H9 (cell line): ENCODE data around the gene TSSC4. TPM values are rescaled to one million over a fixed set of nuclear protein-coding genes. Genes with fewer than 3 reads are reported as not detected.

Experiments
- DNase-seq: peaks from one replicate; pipeline ENCODE4 v3.0.0-alpha.2; 2017
- H2AFZ ChIP-seq: one replicate; pipeline ENCODE4 v1.6.1; 2013; ENCODE audit warnings: mild to moderate bottlenecking, low read length, control low read depth, moderate library complexity
- H2AK5ac ChIP-seq: 2 replicates; pipeline ENCODE4 v1.6.1; 2013; ENCODE audit warnings: low read length, control low read depth, mixed read lengths; ENCODE audit not compliant: insufficient read length
- H2BK120ac ChIP-seq: one replicate; pipeline ENCODE4 v1.6.1; 2013; ENCODE audit warnings: low read depth, mild to moderate bottlenecking, low read length, control low read depth, inconsistent platforms; ENCODE audit not compliant: poor library complexity, severe bottlenecking
- H2BK12ac ChIP-seq: 2 replicates; pipeline ENCODE4 v1.6.1; 2013; ENCODE audit warnings: low read length, control low read depth, mixed read lengths, low read depth; ENCODE audit not compliant: insufficient read length
- H2BK15ac ChIP-seq: 2 replicates; pipeline ENCODE4 v1.6.1; 2013; ENCODE audit warnings: low read depth, low read length, control low read depth
- H2BK20ac ChIP-seq: one replicate; pipeline ENCODE4 v1.6.1; 2013; ENCODE audit warnings: low read depth, mild to moderate bottlenecking, low read length, control low read depth, inconsistent platforms; ENCODE audit not compliant: poor library complexity, severe bottlenecking
- H2BK5ac ChIP-seq: 2 replicates; pipeline ENCODE4 v1.6.1; 2013; ENCODE audit warnings: low read length, control low read depth, mixed read lengths; ENCODE audit not compliant: insufficient read length
- H3K14ac ChIP-seq: 2 replicates; pipeline ENCODE4 v1.6.1; 2013; ENCODE audit warnings: low read length, control low read depth; ENCODE audit not compliant: insufficient read depth
- H3K18ac ChIP-seq: 2 replicates; pipeline ENCODE4 v1.6.1; 2013; ENCODE audit warnings: low read depth, mild to moderate bottlenecking, mixed read lengths, low read length, control low read depth; ENCODE audit not compliant: insufficient read length
- H3K23ac ChIP-seq: 2 replicates; pipeline ENCODE4 v1.6.1; 2013; ENCODE audit warnings: low read length, control low read depth, mixed read lengths, low read depth; ENCODE audit not compliant: insufficient read length
- H3K23me2 ChIP-seq: 2 replicates; pipeline ENCODE4 v1.6.1; 2013; ENCODE audit warnings: low read depth, mild to moderate bottlenecking, mixed read lengths, low read length, control low read depth; ENCODE audit not compliant: insufficient read length, poor library complexity, severe bottlenecking
- H3K27ac ChIP-seq: 2 replicates; pipeline ENCODE4 v1.5.1; 2013; ENCODE audit warnings: low read length, control low read depth, mixed read lengths, low read depth; ENCODE audit not compliant: insufficient read length
- H3K27me3 ChIP-seq: 2 replicates; pipeline ENCODE4 v1.6.1; 2013; ENCODE audit warnings: low read length, control low read depth, inconsistent platforms; ENCODE audit not compliant: insufficient read depth
- H3K4ac ChIP-seq: 2 replicates; pipeline ENCODE4 v1.6.1; 2013; ENCODE audit warnings: low read depth, mild to moderate bottlenecking, control low read depth, inconsistent platforms, low read length, moderate library complexity
- H3K4me1 ChIP-seq: 2 replicates; pipeline ENCODE4 v1.6.1; 2013; ENCODE audit warnings: low read length, control low read depth, inconsistent platforms; ENCODE audit not compliant: insufficient read depth
- H3K4me2 ChIP-seq: 2 replicates; pipeline ENCODE4 v1.6.1; 2013; ENCODE audit warnings: low read length, control low read depth, mixed read lengths; ENCODE audit not compliant: insufficient read length, insufficient read depth
- H3K56ac ChIP-seq: 2 replicates; pipeline ENCODE4 v1.6.1; 2013; ENCODE audit warnings: low read depth, mild to moderate bottlenecking, mixed read lengths, low read length, control low read depth; ENCODE audit not compliant: insufficient read length
- H3K79me1 ChIP-seq: 2 replicates; pipeline ENCODE4 v1.6.1; 2013; ENCODE audit warnings: low read depth, mild to moderate bottlenecking, moderate library complexity, low read length, control low read depth, inconsistent platforms; ENCODE audit not compliant: insufficient read depth, poor library complexity, severe bottlenecking
- H3K79me2 ChIP-seq: 2 replicates; pipeline ENCODE4 v1.6.1; 2013; ENCODE audit warnings: low read length, control low read depth, inconsistent platforms; ENCODE audit not compliant: insufficient read depth
- H3K9ac ChIP-seq: 2 replicates; pipeline ENCODE4 v1.6.1; 2013; ENCODE audit warnings: low read length, control low read depth, mixed read lengths; ENCODE audit not compliant: insufficient read length; ENCODE audit errors: extremely low read depth
- H3K9me3 ChIP-seq: one replicate; pipeline ENCODE4 v1.6.1; 2013; ENCODE audit warnings: low read depth, low read length, inconsistent platforms; ENCODE audit not compliant: control insufficient read depth
- H3T11ph ChIP-seq: one replicate; pipeline ENCODE4 v1.6.1; 2013; ENCODE audit warnings: mild to moderate bottlenecking, low read length, control low read depth, inconsistent platforms
- H4K20me1 ChIP-seq: one replicate; pipeline ENCODE4 v1.6.1; 2013; ENCODE audit not compliant: control insufficient read depth, insufficient read length, insufficient read depth
- H4K5ac ChIP-seq: 2 replicates; pipeline ENCODE4 v1.6.1; 2013; ENCODE audit warnings: low read depth, mild to moderate bottlenecking, mixed read lengths, low read length, control low read depth; ENCODE audit not compliant: insufficient read length
- H4K8ac ChIP-seq: replicated peaks from 2 replicates; pipeline ENCODE4 v1.6.1; 2013; ENCODE audit warnings: low read length, control low read depth, mixed read lengths, low read depth; ENCODE audit not compliant: insufficient read length
- H4K91ac ChIP-seq: 2 replicates; pipeline ENCODE4 v1.6.1; 2013; ENCODE audit warnings: low read depth, mild to moderate bottlenecking, moderate library complexity, mixed read lengths, low read length, control low read depth; ENCODE audit not compliant: insufficient read length
- H3K27ac Mint-ChIP-seq, 3 experiments: 2 replicates in 2 of 3; 3 replicates in 1 of 3; pipeline ENCODE4 v1.8.0; 2020 to 2021; ENCODE audit warnings: mixed read lengths in 3 of 3, mild to moderate bottlenecking in 1 of 3, moderate library complexity in 1 of 3
- H3K27me3 Mint-ChIP-seq: 2 replicates; pipeline ENCODE4 v1.8.0; 2021; ENCODE audit warnings: low read depth, mild to moderate bottlenecking, moderate library complexity, mixed read lengths
- H3K36me3 Mint-ChIP-seq, 3 experiments: 2 replicates in 2 of 3; 3 replicates in 1 of 3; pipeline ENCODE4 v1.8.0; 2020 to 2021; ENCODE audit warnings: low read depth in 3 of 3, mixed read lengths in 3 of 3; ENCODE audit not compliant: insufficient read depth in 1 of 3
- H3K4me1 Mint-ChIP-seq, 2 experiments: 2 replicates each; pipeline ENCODE4 v1.8.0; 2020; ENCODE audit warnings: mixed read lengths in 2 of 2
- H3K4me3 Mint-ChIP-seq, 2 experiments: 2 replicates in 1 of 2; 3 replicates in 1 of 2; pipeline ENCODE4 v1.8.0; 2020 to 2021; ENCODE audit warnings: mild to moderate bottlenecking in 2 of 2, mixed read lengths in 2 of 2, moderate library complexity in 1 of 2
- H3K9me3 Mint-ChIP-seq, 2 experiments: 2 replicates in 1 of 2; 3 replicates in 1 of 2; pipeline ENCODE4 v1.8.0; 2020; ENCODE audit warnings: mild to moderate bottlenecking in 2 of 2, mixed read lengths in 2 of 2, moderate library complexity in 1 of 2
- CTCF ChIP-seq: fragments of 200-600 bp; sonication (generic); conservative IDR thresholded peaks from 3 replicates; pipeline ENCODE4 v1.8.0; 2021; ENCODE audit warnings: antibody characterized with exemption, mild to moderate bottlenecking
- WGBS: extraction: QIAGEN DNeasy Blood & Tissue Kit; methylation state at CpG from one replicate; pipeline ENCODE4 v1.1.7; 2013; ENCODE audit warnings: missing lambda C conversion rate, low lambda C conversion rate, mixed read lengths; ENCODE audit not compliant: insufficient read length; ENCODE audit errors: extremely low coverage; 5-methylcytosine and 5-hydroxymethylcytosine counted together
- total RNA-seq: library from RNA; stranded (reverse); gene quantifications from 2 replicates; pipeline ENCODE4 v1.2.1, GENCODE V29; 2021

Gene TSSC4
- total RNA-seq, 1 experiment from 2014 or later, result 51.0 TPM

- H2BK15ac ChIP-seq, result no peak overlapping the region
- H4K8ac ChIP-seq, result no peak overlapping the region
- WGBS, result no CpG with 5 or more reads among the region's 12 CpGs
- H3K4ac ChIP-seq, result no peak overlapping the region
- H3K36me3 Mint-ChIP-seq, result peaks cover 4 to 36% (median 25%) of the 10 kb centered on the region in 3 experiments; a peak in 6 of 7 replicates
- H2AK5ac ChIP-seq, result no peak overlapping the region
- peaks cover 13% of the 10 kb centered on the region for H3K23me2 ChIP-seq
- no peak overlapping the region for H3K23ac ChIP-seq
- no peak overlapping the region for H3K56ac ChIP-seq
- no peak overlapping the region for H2BK20ac ChIP-seq
- H3K27ac ChIP-seq, result no peak overlapping the region
- no peak overlapping the region for H3K18ac ChIP-seq
- peak overlapping the region; percentile 54; the same call in 1 of the 2 replicates for H3K14ac ChIP-seq
- H3K79me1 ChIP-seq, result no peaks in the 10 kb centered on the region
- peaks cover 3 to 8% of the 10 kb centered on the region in 2 experiments for H3K4me1 Mint-ChIP-seq
- H2BK120ac ChIP-seq, result no peak overlapping the region
- H2AFZ ChIP-seq, result no peak overlapping the region
- peaks cover 2% of the 10 kb centered on the region; the same call in 1 of the 2 replicates for H3K27me3 Mint-ChIP-seq
- no peaks in the 10 kb centered on the region for H3K4me1 ChIP-seq
- H4K20me1 ChIP-seq, result no peaks in the 10 kb centered on the region
- H2BK12ac ChIP-seq, result no peak overlapping the region
- peak overlapping the region; percentile 73 for H3K4me2 ChIP-seq
- no peaks in the 10 kb centered on the region for H3K9me3 Mint-ChIP-seq
- no peak overlapping the region for H4K5ac ChIP-seq
- no peaks in the 10 kb centered on the region for H3K9me3 ChIP-seq
- no peak for DNase-seq
- peak overlapping the region in 2 of 3 experiments; percentile 34 to 38; a peak in 4 of 7 replicates for H3K27ac Mint-ChIP-seq
- H3K79me2 ChIP-seq, result no peaks in the 10 kb centered on the region
- TF ChIP-seq CTCF, result peak; percentile 36; the same call in 1 of the 3 replicates
- H3T11ph ChIP-seq, result no peak overlapping the region
- peak overlapping the region; percentile 90 for H3K9ac ChIP-seq
- peak overlapping the region; percentile 81 to 88 for H3K4me3 Mint-ChIP-seq
- H3K27me3 ChIP-seq, result no peaks in the 10 kb centered on the region
- H2BK5ac ChIP-seq, result no peak overlapping the region
- no peak overlapping the region for H4K91ac ChIP-seq
These were observed 960 bp downstream of the TSSC4 start for GRCh38 chr11:2401436-2401984.
